ENCODE results near the gene SCRN2. TPM values are rescaled to one million over a fixed set of nuclear protein-coding genes. Genes with fewer than 3 reads are reported as not detected.

The SCRN2 gene
- total and polyA plus RNA-seq, 2 of the 13 experiments (the other 11 are each of a cell fraction or from before 2014, with no cell fraction given) = 21.7 to 29.5 TPM

GRCh38 chr17:47855737-47856136, 14.7 kb upstream of the SCRN2 start (continued):
- TF ChIP-seq ARID4A (CRISPR knock-in tag; IDR thresholded peaks at IDR 0.05; ENCODE audit: borderline replicate concordance) (no peak), THAP8 (CRISPR knock-in tag; IDR thresholded peaks at IDR 0.05; ENCODE audit: borderline replicate concordance) (no peak), MATR3 (CRISPR knock-in tag; IDR thresholded peaks at IDR 0.05) (no peak), KMT2B (CRISPR knock-in tag; IDR thresholded peaks at IDR 0.05) (no peak)

- Histone ChIP-seq H2AFZ (ENCODE audit: low read length) (no peak overlapping the region), H3K4me1 (ENCODE audit: insufficient read depth, low read length) (peaks cover 12% of the 10 kb centered on the region), H3K4me2 (ENCODE audit: low read depth, low read length) (no peak overlapping the region), H3K4me3 (replicated peaks in 1 of 3; ENCODE audit: insufficient read depth in 1 of 3, low read depth in 2 of 3, low read length in 3 of 3) (no peak overlapping the region), H3K36me3 (replicated peaks in 1 of 2; ENCODE audit: control insufficient read depth in 1 of 2, insufficient read depth in 2 of 2, low read length in 2 of 2) (no peaks in the 10 kb centered on the region), H3K9ac (ENCODE audit: insufficient read depth, low read depth, low read length) (no peak overlapping the region), H3K27me3 (ENCODE audit: control insufficient read depth in 1 of 2, insufficient read depth in 2 of 2, low read length in 2 of 2) (peaks cover 16 to 82% of the 10 kb centered on the region in 2 experiments), H4K20me1 (ENCODE audit: insufficient read depth, low read length) (no peaks in the 10 kb centered on the region), H3K9me3 (ENCODE audit: low read length) (no peaks in the 10 kb centered on the region), H3K79me2 (ENCODE audit: insufficient read depth, low read length) (no peaks in the 10 kb centered on the region), H3K27ac (ENCODE audit: extremely low read length, insufficient read depth, low read length) (no peak overlapping the region)
- intact Hi-C loops (cut with micrococcal nuclease; ENCODE audit: unreplicated experiment) = no loop called here
- FAIRE-seq (no peak), DNase-seq (ENCODE audit: low spot score) (no peak), ATAC-seq (no peak)
- WGBS (ENCODE audit: low lambda C conversion rate) = 38% methylated on average over 5 of the region's 5 CpGs
- in situ Hi-C loops (cut with HindIII; ENCODE audit: extremely low pct_ligation_motif_present, low pct_unique_long_range_greater_than_20kb) = no loop called here
- no TSS peak for BruUV-seq (replicated peaks)
- CTCF ChIA-PET (ENCODE audit: low intra/inter-chr PET ratio, low total read pairs) = no interaction called here
- POLR2A ChIA-PET = no interaction called here
- no peak for TF ChIP-seq CERS6 (CRISPR knock-in tag; IDR thresholded peaks at IDR 0.05)
- TF ChIP-seq ZNF546 (CRISPR knock-in tag; conservative IDR thresholded peaks at IDR 0.05) = no peak
- TF ChIP-seq AHDC1 (CRISPR knock-in tag; IDR thresholded peaks at IDR 0.05; ENCODE audit: borderline replicate concordance) = no peak
- no peak for TF ChIP-seq RNF219 (CRISPR knock-in tag; IDR thresholded peaks at IDR 0.05)
Measured at GRCh38 chr17:47853616-47854015, 12.5 kb upstream of the SCRN2 start.

Data from HepG2 (cell line).